Heart left ventricle (tissue), 16 donors: ENCODE data around the gene KIRREL3. TPM values are rescaled to one million over a fixed set of nuclear protein-coding genes. Genes with fewer than 3 reads are reported as not detected.

ENCODE experiments used
- ATAC-seq, 4 donors: fragments of 200-7000 bp; cut with Tn5 transposase; one replicate each; pipeline ENCODE4 v1.9.1; 2020 to 2022; ENCODE audit warnings: moderate library complexity in 4 of 4, mild to moderate bottlenecking in 3 of 4, moderate number of reproducible peaks in 1 of 4
- DNase-seq, 5 donors: peaks; one replicate each; pipeline ENCODE4 v3.0.0-alpha.2; 2020
- H3K27ac ChIP-seq, 12 donors: fragments of 200-600 bp; sonication (generic) in 4 of 12; one replicate each; pipeline versions ENCODE4 v1.5.0 to v1.8.0; 2016 to 2022; ENCODE audit warnings: mild to moderate bottlenecking in 2 of 12
- H3K27me3 ChIP-seq, 9 donors: fragments of 200-600 bp; sonication (generic) in 2 of 9; one replicate each; pipeline versions ENCODE4 v1.5.1 to v1.8.0; 2016 to 2022; ENCODE audit warnings: mild to moderate bottlenecking in 3 of 9
- H3K36me3 ChIP-seq, 9 donors: fragments of 200-600 bp; sonication (generic) in 2 of 9; one replicate each; pipeline versions ENCODE4 v1.5.0 to v1.8.0; 2018 to 2022; ENCODE audit warnings: mild to moderate bottlenecking in 2 of 9
- H3K4me1 ChIP-seq, 12 donors: fragments of 200-600 bp; sonication (generic) in 4 of 12; one replicate each; pipeline versions ENCODE4 v1.5.0 to v1.8.0; 2016 to 2022; ENCODE audit warnings: mild to moderate bottlenecking in 3 of 12
- H3K4me3 ChIP-seq, 12 donors: fragments of 200-600 bp; sonication (generic) in 4 of 12; one replicate each; pipeline versions ENCODE4 v1.5.0 to v1.8.0; 2017 to 2022; ENCODE audit warnings: mild to moderate bottlenecking in 9 of 12, moderate library complexity in 4 of 12
- H3K9me3 ChIP-seq, 12 donors: fragments of 200-600 bp; sonication (generic) in 4 of 12; one replicate each; pipeline versions ENCODE4 v1.5.0 to v1.8.0; 2016 to 2022; ENCODE audit warnings: mild to moderate bottlenecking in 1 of 12
- POLR2A ChIP-seq, 2 donors: fragments of 450-650 bp; IDR thresholded peaks; one replicate each; pipeline ENCODE4 v1.6.1; 2017; ENCODE audit warnings: antibody characterized with exemption in 2 of 2, mild to moderate bottlenecking in 2 of 2, moderate library complexity in 2 of 2
- WGBS, 4 donors: extraction: QIAGEN DNeasy Blood & Tissue Kit in 2 of 4; methylation state at CpG; one replicate each; pipeline versions ENCODE4 v1.1.5 to v1.1.7; 2013 to 2018; 5-methylcytosine and 5-hydroxymethylcytosine counted together
- intact Hi-C, 10 donors: fragments of 100-400 bp; cut with DNase I; formaldehyde crosslinking; loops; one replicate each; pipeline versions ENCODE4 v1.11.1 to v1.14.2; 2022
- polyA plus RNA-seq, 2 donors: library from polyadenylated mRNA; stranded (reverse); fragments of 200-250 nt; gene quantifications; one replicate each; pipeline ENCODE4 v1.2.3, GENCODE V29; 2013
- total RNA-seq, 9 donors: library from RNA; depleted of rRNA in 2 of 9; stranded (reverse); fragments of >200 nt in 2 of 9; fragmentation: NEBNext Ultra II Directional in 3 of 9; extraction: Animal tissue kit (Norgen Biotek cat#: 25700) in 3 of 9; gene quantifications; one replicate each; pipeline versions ENCODE4 v1.1.0 to v1.2.4, GENCODE V29; 2016 to 2023
- TF ChIP-seq, protein P1 (sequence below), 12 donors: fragments of 200-600 bp; sonication (generic) in 4 of 12; IDR thresholded peaks; one replicate each; pipeline versions ENCODE4 v1.5.0 to v1.8.0; 2018 to 2022; ENCODE audit warnings: antibody characterized with exemption in 12 of 12, mild to moderate bottlenecking in 5 of 12
- donor health status: ischemic (EF 13 %, LVEDD 7.1; RV severe dilation, severe dysfunction).
- donor health status: healthy with polysubstance abuse.
- donor health status: DM: no; HTN: yes; CAD: no.
- donor health status: DM: no; HTN: no; CAD: no.
- donor health status: ischemic (EF 25% LVEDD 6.9; RV normal size, moderate dysfunction).
- donor health status: ischemic (EF 25% LVEDD 5.7; RV mildly dilated, moderate dysfunction).
- donor health status: healthy.
- donor health status: DM: yes; HTN: yes; CAD: no.
- donor health status: ischemic (EF 35%, LVEDD 5.7; RV mildly dilated, moderate dysfunction).
- donor health status: nonischemic (EF 11% LVEDD 7.7; RV severe dilation, severe dysfunction).
- donor health status: DM: yes; HTN: yes; CAD: no.
- donor health status: PGD.
- donor health status: ischemic (EF 29% LVEDD 5.4; RV normal size, mild dysfunction).
- donor health status: nonischemic (EF 23%, LVEDD 6.1; RV moderate dilation, normal function).

KIRREL3 gene
- total and polyA plus RNA-seq, 11 donors, result 0.08 to 1.3 (median 0.27) TPM

DNA sequence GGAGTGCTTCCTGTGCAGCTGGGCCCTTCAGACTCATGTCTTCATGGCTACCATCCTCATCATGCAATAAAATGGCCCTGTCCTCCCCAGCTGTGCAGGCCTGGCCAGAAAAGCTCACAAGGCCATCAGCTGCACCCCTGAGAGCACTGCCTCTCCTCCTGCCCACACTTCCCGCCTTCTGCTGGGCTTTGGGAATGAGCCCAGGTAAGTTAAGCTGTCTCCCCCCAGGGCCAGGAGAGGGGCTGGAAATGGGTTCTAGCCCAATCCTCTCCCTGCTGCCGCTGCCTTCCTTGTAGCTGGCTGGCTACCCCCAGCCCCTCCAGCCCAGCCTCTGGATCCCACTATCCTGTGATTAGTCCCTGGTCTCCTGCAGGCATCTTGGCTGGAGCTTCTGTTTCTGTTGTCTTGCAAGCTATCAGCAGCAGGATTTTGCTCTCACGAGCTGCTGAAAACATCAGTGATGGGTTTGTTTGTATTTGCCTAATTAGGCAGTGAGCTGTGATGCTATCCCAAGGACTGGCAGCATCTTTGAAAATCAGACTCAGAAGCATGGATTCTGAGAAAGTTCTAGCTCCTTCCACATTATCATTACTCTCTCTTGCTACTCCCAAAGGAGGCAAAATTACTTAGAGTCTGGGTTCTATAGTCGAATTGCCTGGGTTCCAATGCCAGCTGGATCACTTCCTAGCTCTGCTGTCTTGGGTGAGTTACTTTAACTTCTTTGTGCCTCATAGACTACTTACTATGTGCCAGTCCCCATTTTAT is 476.9 kb downstream of the KIRREL3 start:
- H3K27me3 ChIP-seq, result peaks cover 0 to 25% (median 0%) of the 10 kb centered on the region in 9 donors
- H3K4me3 ChIP-seq, result no peak overlapping the region
- H3K9me3 ChIP-seq, result no peaks in the 10 kb centered on the region
- DNase-seq, result no peak
- no peak for ATAC-seq
- WGBS, 4 donors, result 49 to 58% (median 50%) methylated on average over 4 of the region's 4 CpGs
- intact Hi-C loops, result no loop called here
- no peak overlapping the region for H3K27ac ChIP-seq
- peaks cover 0 to 5% (median 0%) of the 10 kb centered on the region in 12 donors for H3K4me1 ChIP-seq
- TF ChIP-seq, protein P1, sequence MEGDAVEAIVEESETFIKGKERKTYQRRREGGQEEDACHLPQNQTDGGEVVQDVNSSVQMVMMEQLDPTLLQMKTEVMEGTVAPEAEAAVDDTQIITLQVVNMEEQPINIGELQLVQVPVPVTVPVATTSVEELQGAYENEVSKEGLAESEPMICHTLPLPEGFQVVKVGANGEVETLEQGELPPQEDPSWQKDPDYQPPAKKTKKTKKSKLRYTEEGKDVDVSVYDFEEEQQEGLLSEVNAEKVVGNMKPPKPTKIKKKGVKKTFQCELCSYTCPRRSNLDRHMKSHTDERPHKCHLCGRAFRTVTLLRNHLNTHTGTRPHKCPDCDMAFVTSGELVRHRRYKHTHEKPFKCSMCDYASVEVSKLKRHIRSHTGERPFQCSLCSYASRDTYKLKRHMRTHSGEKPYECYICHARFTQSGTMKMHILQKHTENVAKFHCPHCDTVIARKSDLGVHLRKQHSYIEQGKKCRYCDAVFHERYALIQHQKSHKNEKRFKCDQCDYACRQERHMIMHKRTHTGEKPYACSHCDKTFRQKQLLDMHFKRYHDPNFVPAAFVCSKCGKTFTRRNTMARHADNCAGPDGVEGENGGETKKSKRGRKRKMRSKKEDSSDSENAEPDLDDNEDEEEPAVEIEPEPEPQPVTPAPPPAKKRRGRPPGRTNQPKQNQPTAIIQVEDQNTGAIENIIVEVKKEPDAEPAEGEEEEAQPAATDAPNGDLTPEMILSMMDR (IDR thresholded peaks at IDR 0.05), result no peak
- TF ChIP-seq POLR2A (IDR thresholded peaks at IDR 0.05), result no peak
- H3K36me3 ChIP-seq, result no peaks in the 10 kb centered on the region

DNA sequence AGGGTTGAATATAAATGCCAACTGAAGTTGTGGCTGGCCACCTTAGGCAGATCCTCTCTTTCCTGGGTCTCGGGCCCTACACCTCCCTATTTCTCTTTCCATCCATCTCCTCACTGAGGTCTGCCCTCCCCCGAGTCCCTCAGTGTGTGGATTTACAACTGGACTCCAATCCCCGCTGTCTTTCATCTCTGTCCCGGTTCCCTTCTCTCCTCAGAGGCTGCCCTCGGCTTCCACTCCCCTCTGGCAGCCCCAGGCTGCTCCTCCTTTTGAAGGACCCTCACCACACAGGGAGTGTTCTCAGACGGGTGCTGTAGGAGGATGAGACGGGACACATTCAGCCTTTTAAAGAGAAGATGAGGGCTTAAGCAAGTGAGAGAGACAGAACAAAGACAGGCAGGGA is 478.0 kb downstream of the KIRREL3 start:
- peaks cover 0 to 6% (median 0%) of the 10 kb centered on the region in 12 donors for H3K4me1 ChIP-seq
- 75 to 81% (median 78%) methylated on average over 7 of the region's 7 CpGs for WGBS, 4 donors
- no peak for TF ChIP-seq POLR2A (IDR thresholded peaks at IDR 0.05)
- TF ChIP-seq, protein P1 (IDR thresholded peaks at IDR 0.05), result no peak
- peaks cover 0 to 22% (median 0%) of the 10 kb centered on the region in 9 donors for H3K27me3 ChIP-seq
- no peak overlapping the region for H3K27ac ChIP-seq
- no peak for ATAC-seq
- H3K36me3 ChIP-seq, result no peaks in the 10 kb centered on the region
- DNase-seq, result no peak
- intact Hi-C loops, result no loop called here
- H3K4me3 ChIP-seq, result no peak overlapping the region
- no peaks in the 10 kb centered on the region for H3K9me3 ChIP-seq

DNA sequence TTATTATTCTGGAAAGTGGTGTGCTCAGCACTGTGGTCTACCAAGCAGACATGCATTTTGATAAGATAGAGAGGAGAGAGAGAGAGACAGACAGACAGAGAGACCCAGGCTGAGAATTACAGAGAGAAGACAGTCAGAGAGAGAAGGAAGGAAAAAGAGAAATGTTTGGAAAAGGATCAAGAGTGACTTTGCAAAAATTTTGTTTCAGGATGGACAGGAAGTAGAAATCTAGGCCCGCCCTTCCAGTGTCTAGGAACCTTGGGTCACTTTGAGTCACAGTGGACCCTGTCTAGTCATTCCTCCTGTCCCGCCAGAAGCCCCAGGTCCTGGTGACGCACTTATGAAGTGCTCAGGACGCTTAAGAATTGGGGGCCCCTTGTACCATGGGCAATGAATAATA is 478.4 kb downstream of the KIRREL3 start:
- intact Hi-C loops, result no loop called here
- no peak overlapping the region for H3K4me3 ChIP-seq
- peaks cover 0 to 18% (median 0%) of the 10 kb centered on the region in 9 donors for H3K27me3 ChIP-seq
- TF ChIP-seq POLR2A (IDR thresholded peaks at IDR 0.05), result no peak
- no peak for ATAC-seq
- 81 to 85% (median 84%) methylated on average over 4 of the region's 4 CpGs for WGBS, 4 donors
- DNase-seq, result no peak
- H3K27ac ChIP-seq, result no peak overlapping the region
- H3K36me3 ChIP-seq, result no peaks in the 10 kb centered on the region
- H3K9me3 ChIP-seq, result no peaks in the 10 kb centered on the region
- H3K4me1 ChIP-seq, result peaks cover 0 to 6% (median 0%) of the 10 kb centered on the region in 12 donors

DNA sequence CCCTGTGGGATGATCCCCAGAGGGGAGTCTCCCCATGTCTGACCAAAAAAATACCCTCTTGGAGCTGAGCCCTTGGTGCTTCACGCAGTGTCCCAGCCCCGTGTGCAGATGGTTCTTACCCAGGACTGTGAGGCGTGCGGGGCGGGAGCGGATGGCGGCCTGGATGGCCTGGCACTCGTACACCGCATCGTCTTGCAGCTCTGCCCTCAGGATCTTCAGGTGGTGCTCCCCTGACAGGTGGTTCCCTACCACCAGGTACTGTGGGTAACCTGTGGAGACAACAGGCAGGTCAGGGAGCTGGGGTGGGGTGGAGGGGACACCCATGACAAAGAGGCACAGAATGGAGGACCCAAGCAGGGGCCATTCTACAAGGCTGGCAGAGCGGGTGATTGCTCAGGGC is 479.4 kb downstream of the KIRREL3 start:
- intact Hi-C loops, result no loop called here
- TF ChIP-seq, protein P1 (IDR thresholded peaks at IDR 0.05), result no peak
- TF ChIP-seq POLR2A (IDR thresholded peaks at IDR 0.05), result no peak
- DNase-seq (no peak), ATAC-seq (no peak)
- no peaks in the 10 kb centered on the region for H3K36me3 ChIP-seq
- peaks cover 0 to 6% (median 0%) of the 10 kb centered on the region in 12 donors for H3K4me1 ChIP-seq
- no peaks in the 10 kb centered on the region for H3K9me3 ChIP-seq
- no peak overlapping the region for H3K4me3 ChIP-seq
- peaks cover 0 to 11% (median 0%) of the 10 kb centered on the region in 9 donors for H3K27me3 ChIP-seq
- 93 to 96% (median 94%) methylated on average over 9 to 11 of the region's 11 CpGs for WGBS, 4 donors
- no peak overlapping the region for H3K27ac ChIP-seq
